Adrenal gland (tissue), 5 donors: ENCODE data around the gene PPIC.

Experiments used
- CTCF ChIP-seq, 6 experiments: fragments of 450-650 bp in 4 of 6; fragments of 200-600 bp in 2 of 6; sonication (generic) in 1 of 6; IDR thresholded peaks; 1 replicate in 5 of 6; 2 replicates in 1 of 6; pipeline versions ENCODE4 v1.5.1 to v1.8.0; 2016 to 2021; ENCODE audit warnings: antibody characterized with exemption in 6 of 6, mild to moderate bottlenecking in 2 of 6, moderate library complexity in 1 of 6
- POLR2A ChIP-seq, 2 donors: fragments of 450-650 bp; IDR thresholded peaks; one replicate each; pipeline ENCODE4 v1.6.1; 2017; ENCODE audit warnings: antibody characterized with exemption in 2 of 2, mild to moderate bottlenecking in 2 of 2, moderate library complexity in 1 of 2
- donor health status: DM: no; HTN: no; CAD: no.

GRCh38 chr5:122977319-122977718 is 59.2 kb downstream of the PPIC start:
- TF ChIP-seq CTCF (IDR thresholded peaks at IDR 0.05) (no peak), POLR2A (IDR thresholded peaks at IDR 0.05) (no peak)
